Sigmoid colon (tissue), 3 donors: ENCODE measurements around the gene BCAS1.

Experiments used
- POLR2A ChIP-seq, 2 donors: fragments of 450-650 bp; IDR thresholded peaks; one replicate each; pipeline ENCODE4 v1.6.1; 2016; ENCODE audit warnings: antibody characterized with exemption in 2 of 2, mild to moderate bottlenecking in 2 of 2, moderate library complexity in 2 of 2
- TF ChIP-seq, protein P1 (sequence below), 4 experiments: fragments of 450-650 bp in 3 of 4; fragments of 200-600 bp in 1 of 4; IDR thresholded peaks; one replicate each; pipeline ENCODE4 v1.5.1; 2016 to 2019; ENCODE audit warnings: antibody characterized with exemption in 4 of 4, mild to moderate bottlenecking in 3 of 4, moderate library complexity in 2 of 4

DNA sequence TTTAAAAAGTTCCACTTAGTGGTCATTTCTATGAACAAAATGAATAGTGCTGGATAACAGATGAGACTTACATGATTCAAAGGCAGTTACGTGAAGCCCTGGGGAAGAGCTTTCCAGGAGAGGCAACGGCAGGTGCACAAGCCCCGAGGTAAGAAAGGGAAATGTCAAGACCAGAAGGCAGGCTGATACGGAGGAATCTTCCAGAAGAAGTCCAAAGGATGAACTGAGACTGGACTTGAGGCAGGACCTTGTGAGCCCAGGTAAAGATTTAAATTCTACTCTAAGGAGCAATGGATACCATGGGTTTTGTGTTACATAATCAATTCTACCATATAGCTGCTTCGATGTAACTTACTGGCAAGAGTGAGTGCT lies 164.6 kb downstream of the BCAS1 start:
- TF ChIP-seq POLR2A (IDR thresholded peaks at IDR 0.05): no peak
- TF ChIP-seq, protein P1, sequence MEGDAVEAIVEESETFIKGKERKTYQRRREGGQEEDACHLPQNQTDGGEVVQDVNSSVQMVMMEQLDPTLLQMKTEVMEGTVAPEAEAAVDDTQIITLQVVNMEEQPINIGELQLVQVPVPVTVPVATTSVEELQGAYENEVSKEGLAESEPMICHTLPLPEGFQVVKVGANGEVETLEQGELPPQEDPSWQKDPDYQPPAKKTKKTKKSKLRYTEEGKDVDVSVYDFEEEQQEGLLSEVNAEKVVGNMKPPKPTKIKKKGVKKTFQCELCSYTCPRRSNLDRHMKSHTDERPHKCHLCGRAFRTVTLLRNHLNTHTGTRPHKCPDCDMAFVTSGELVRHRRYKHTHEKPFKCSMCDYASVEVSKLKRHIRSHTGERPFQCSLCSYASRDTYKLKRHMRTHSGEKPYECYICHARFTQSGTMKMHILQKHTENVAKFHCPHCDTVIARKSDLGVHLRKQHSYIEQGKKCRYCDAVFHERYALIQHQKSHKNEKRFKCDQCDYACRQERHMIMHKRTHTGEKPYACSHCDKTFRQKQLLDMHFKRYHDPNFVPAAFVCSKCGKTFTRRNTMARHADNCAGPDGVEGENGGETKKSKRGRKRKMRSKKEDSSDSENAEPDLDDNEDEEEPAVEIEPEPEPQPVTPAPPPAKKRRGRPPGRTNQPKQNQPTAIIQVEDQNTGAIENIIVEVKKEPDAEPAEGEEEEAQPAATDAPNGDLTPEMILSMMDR (IDR thresholded peaks at IDR 0.05): no peak
